Measurements from ENCODE around the gene IDE.
A peak's percentile ranks its signal among the peaks of the same experiment; 100 is the strongest.
"Not testable (repeated sequence)": the region's sequence is repeated elsewhere in the genome, so short reads cannot be mapped to it uniquely, and the experiment has no call there.

IDE gene

GRCh38 chr10:92573798-92574547 is at the start of gene IDE:
IDE (minus strand) TSS chr10:92574093; CDS start chr10:92574019, 74 bp downstream.
- DNase-seq, result peak in 57 of 58 donors; percentile 32 to 87 (median 74)

GRCh38 chr10:92619368-92619767 is 45.5 kb upstream of the IDE start:
- no peak for DNase-seq

DNA sequence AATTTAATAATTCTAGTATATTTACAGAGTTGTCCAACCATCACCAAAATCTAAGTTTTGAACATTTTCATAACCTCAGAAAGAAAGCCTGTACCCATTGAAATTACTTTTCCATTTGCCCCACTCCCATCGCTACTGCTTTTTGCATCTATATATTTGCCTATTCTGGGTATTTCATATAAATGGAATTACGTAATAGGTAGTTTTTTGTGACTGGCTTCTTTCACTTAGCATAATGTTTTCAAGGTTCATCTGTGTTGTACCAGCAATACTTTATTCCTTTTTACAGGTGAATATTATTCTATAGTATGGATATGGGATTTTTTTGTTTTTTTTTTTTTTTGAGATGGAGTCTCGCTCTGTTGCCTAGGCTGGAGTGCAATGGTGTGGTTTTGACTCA is 41.6 kb upstream of the IDE start:
- DNase-seq, result no peak

GRCh38 chr10:92604841-92605240 is 30.9 kb upstream of the IDE start:
- DNase-seq, result no peak

GRCh38 chr10:92598321-92598720 is 24.4 kb upstream of the IDE start:
- no peak for DNase-seq

GRCh38 chr10:92595505-92595904 is 21.6 kb upstream of the IDE start:
- DNase-seq, result no peak

GRCh38 chr10:92593619-92594588 is 20.0 kb upstream of the IDE start:
- no peak for DNase-seq

DNA sequence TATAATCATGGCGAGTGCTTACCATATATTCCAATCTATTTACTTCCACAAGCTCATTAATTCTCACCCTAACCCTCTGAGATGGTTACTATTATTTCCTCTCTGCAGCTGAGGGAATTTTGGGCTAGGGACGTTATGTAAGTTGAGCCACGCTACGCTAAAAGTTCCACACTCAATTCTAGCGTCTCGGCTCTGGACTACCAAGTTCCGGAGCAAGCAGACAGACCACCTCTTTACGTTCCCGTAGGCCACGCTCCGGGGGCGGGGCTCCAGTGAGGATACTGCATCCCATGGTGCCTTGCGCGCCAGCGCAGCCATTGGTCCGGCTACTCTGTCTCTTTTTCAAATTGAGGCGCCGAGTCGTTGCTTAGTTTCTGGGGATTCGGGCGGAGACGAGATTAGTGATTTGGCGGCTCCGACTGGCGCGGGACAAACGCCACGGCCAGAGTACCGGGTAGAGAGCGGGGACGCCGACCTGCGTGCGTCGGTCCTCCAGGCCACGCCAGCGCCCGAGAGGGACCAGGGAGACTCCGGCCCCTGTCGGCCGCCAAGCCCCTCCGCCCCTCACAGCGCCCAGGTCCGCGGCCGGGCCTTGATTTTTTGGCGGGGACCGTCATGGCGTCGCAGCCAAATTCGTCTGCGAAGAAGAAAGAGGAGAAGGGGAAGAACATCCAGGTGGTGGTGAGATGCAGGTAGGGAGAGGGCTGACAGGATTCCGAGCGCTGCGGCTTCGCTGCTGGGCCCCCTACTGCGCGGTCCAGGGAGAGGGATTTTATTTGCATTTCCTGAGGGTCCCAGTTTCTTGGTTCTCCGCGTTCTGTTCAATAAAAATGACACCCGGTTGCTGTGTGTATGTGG is 19.1 kb upstream of the IDE start, which contains the start of gene KIF11:
KIF11 (plus strand) TSS at position 370 of the 858 bp plus-strand sequence; CDS start at position 616, 246 bp downstream.
- DNase-seq, result peak; percentile 69 to 99 (median 92)

DNA sequence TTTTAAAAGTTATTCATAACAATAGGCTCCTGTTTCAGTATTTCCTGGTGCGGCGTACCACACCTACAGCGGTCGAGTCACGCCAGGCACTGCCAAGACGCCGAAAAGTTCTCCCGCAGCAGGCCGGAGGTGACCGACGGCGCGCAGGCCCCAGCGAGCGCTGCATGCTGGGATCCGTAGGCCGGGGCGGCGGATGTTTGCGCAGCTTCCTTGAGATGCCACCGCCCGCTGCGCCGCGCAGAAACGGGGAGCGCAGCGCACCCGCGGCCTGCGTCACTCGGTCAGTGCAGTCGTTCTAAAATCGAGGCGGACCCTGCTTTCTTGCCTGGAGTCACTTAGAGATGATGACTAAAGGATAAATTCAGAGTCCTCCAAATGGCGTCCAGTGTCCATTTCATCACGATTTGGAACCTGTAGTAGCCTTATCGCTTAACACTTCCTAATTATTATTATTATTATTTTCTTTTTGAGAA is 17.7 kb upstream of the IDE start:
- DNase-seq, result peak; percentile 26 to 93 (median 81)

DNA sequence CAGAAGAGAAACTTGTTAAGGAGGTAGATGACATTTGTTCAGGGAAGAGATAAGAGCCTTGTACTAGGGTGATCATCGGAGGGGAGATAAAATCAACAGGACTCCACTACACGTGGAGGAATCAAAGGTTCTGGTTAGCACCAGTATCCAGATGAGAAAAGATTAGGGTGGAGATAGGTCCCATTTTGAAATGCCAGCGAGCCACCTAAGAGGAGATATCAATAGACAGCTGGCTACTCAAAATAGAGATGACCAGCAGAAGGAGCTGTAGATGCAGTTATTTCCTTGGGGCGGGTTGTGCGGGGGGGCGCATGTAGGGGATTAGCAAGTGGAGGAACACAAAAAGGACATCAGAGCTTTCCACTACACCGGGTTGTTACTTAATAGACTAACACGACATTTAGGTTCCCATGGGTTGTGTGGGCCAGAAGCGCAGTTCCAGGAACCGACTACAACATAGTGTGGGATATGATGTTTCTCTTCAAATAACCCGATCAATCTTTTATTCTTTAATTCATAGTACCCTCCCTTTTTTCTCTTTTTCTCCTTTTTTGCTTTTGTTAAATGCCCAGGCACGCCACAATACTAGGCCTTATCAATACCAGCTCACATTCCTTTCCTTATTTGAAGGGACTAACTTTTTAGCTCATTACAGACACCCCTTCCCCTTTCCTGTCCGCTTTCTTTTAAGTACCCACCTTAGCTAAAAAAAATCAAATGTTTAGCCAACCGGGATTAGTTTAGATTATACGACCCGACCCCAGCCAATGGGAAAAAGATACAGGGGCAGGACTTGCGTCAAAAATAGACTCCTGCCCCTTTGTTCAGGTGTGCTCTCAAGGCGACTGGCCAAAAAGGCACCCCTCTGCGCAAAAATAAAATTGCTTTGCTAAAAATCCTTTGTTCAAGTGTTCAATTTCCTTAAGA is 17.0 kb upstream of the IDE start:
- peak in 28 of 58 donors; percentile 1 to 31 (median 8) for DNase-seq

DNA sequence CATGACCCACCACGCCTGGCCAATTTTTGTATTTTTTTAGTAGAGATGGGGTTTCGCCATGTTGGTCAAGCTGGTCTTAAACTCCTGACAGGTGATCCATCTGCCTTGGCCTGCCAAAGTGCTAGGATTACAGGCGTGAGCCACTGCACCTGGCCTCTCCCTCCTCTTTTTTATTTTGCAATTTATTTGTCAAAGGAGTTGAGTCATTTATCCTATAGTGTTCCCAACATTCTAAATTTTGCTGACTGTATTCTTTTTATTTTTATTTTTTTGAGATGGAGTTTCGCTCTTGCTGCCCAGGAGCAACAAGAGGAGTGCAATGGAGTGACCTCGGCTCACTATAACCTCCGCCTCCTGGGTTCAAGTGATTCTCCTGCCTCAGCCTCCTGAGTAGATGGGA is 8.5 kb upstream of the IDE start:
- DNase-seq, result not testable (repeated sequence)

GRCh38 chr10:92575961-92576360 is 2.1 kb upstream of the IDE start:
- DNase-seq, result no peak

DNA sequence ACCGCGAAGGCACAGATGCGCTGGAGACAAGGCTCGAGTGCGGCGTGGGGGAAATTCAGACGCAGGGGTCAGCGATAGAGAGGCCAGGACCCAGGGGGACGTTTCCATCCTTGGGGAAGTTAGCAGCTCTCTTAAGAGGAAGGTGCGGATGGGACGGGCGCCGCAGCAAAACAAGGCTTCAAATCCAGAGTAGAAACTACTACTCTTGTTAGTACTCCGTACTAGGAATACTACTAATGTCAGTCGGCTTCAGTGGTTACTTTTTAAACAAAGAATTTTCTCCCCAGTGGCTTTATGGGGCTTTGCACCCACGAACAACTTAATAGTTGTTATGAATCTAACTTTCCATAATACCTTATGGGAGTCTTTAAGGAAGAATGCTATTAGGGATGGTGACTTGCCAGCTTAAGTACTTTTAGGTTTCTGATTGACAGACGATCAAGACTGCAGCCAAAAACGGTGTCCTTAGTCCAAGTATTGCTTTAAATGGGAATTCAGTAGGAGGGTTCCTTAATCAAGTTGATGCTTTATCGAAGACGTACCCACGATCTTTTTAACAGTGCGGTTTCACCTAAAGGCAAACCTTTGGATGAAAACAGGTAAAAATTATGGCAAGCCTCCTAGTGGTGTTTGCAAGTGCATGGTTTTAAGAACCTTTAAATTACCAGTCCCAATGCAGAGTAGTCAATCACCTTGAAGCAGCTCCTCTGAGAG is 812 bp upstream of the IDE start:
- DNase-seq, result peak in 2 of 58 donors; percentile 17 to 19

DNA sequence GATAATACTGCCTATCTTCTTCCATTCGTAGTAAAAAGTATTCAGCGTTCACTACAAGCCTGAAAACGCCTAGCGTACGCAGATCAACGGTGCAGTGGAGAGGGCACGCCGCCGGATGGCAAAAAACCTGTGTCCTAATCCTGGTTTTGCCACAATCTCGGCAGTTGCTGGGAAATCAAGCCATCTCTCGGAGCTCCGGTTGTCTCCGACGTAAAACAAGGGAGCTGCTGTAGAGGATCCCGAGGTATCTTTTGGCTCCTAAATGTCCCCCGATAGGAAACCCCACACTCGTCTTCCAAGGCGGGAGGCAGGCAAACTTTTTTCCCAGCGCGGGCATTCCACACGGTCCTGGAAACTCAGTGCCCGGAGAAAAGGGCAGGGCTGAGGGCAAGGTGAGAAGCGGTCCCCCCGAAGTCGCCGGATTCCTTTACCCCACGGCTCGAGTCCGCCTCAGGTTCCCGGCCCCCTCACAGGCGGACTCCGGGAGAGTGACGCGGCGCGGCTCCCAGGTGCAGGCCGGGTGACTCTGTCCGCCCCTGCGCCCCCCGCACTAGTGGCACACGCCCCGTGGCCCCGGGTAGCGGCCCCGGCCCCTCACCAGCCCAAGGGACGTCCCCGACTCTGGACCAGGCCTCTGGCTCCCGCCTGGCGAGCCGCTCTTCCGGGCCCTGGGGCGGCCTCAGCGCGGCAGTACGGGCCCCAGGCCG is 649 bp downstream of the IDE start:
- peak in 25 of 58 donors; percentile 9 to 62 (median 34) for DNase-seq

DNA sequence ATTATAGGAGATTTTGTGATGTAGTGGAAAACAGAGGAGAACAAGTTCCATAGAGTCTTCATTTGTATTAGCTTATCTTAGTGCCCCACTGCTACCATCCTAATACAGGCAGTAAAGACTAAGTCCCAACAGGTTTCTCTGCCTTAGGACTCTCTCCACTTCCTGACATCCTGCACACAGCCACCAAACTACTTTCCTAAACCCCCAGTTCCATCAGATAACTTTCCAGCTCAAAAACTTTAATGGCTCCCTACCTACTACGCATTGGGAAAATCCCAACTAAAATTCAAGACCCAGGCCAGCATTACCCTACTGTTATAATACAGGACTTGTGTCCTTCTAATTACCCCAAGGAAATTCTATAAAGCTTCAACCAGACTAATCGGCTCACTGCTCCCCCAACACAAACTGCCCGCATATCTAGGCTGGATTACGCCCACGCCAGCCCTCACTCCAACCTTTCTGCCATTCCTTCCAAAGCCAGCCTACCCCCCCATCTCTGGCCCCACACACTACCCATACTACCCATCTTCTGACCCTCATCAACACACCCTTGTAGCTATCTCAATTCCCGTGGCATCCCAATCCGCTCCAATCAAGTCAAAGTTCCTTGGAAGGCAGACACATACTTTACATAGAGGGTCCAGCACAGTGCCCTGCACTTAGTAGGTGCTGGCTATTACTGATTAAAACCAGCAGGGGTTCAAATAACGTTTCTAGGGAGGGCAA is 1.4 kb downstream of the IDE start:
- no peak for DNase-seq

GRCh38 chr10:92571649-92572048 is 2.2 kb downstream of the IDE start:
- DNase-seq, result no peak

DNA sequence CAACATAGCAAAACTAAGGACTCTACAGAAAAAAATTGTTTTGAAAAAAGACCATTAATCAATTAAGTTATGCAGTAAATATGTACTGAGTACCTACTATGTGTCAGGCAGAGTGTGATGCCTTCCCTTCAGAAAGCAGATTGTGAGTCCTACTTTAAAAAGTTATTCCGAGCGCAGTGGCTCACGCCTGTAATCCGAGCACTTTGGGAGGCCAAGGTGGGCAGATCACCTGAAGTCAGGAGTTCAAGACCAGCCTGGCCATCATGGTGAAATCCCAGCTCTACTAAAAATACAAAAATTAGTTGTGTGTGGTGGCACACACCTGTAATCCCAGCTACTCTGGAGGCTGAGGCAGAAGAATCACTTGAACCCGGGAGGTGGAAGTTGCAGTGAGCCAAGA is 4.2 kb downstream of the IDE start:
- DNase-seq, result not testable (repeated sequence)

DNA sequence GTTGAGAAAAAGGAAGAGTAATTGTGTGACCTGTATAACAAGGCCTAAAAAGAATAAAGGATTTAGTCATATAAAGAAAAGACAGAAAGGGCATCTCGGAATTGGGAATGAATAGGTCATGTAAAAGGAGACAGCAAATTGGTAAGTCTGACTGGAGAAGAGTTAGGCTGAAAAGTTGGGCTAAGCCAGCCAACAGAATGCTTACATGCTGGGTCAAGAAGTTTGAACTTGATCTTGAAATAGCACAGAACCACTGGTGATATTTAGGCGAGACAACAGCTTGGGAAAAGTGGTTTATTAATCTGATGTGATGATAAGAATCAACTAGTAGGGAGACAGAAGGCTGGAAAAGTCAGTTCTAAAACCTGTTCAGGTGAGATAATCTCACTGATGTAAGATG is 4.8 kb downstream of the IDE start:
- no peak for DNase-seq

Data from anterior cingulate cortex (tissue), 58 donors.